AG10803 (cell line): ENCODE results near the gene EFHC2.

ENCODE experiments used
- DNase-seq: peaks from one replicate; pipeline ENCODE4 v3.0.0; 2010; ENCODE audit warnings: low read depth
- H3K4me3 ChIP-seq: 2 replicates; pipeline ENCODE4 v1.5.1; 2011; ENCODE audit warnings: mild to moderate bottlenecking, low read length, control low read depth
- TF ChIP-seq, protein P1 (sequence below): conservative IDR thresholded peaks from 2 replicates; pipeline ENCODE4 v1.5.1; 2011; ENCODE audit warnings: mild to moderate bottlenecking, low read length, control low read depth, inconsistent platforms

Gene EFHC2

GRCh38 chrX:44247468-44247867 lies 96.0 kb downstream of the EFHC2 start:
- no peak overlapping the region for H3K4me3 ChIP-seq
- TF ChIP-seq, protein P1, sequence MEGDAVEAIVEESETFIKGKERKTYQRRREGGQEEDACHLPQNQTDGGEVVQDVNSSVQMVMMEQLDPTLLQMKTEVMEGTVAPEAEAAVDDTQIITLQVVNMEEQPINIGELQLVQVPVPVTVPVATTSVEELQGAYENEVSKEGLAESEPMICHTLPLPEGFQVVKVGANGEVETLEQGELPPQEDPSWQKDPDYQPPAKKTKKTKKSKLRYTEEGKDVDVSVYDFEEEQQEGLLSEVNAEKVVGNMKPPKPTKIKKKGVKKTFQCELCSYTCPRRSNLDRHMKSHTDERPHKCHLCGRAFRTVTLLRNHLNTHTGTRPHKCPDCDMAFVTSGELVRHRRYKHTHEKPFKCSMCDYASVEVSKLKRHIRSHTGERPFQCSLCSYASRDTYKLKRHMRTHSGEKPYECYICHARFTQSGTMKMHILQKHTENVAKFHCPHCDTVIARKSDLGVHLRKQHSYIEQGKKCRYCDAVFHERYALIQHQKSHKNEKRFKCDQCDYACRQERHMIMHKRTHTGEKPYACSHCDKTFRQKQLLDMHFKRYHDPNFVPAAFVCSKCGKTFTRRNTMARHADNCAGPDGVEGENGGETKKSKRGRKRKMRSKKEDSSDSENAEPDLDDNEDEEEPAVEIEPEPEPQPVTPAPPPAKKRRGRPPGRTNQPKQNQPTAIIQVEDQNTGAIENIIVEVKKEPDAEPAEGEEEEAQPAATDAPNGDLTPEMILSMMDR = no peak
- no peak for DNase-seq

DNA sequence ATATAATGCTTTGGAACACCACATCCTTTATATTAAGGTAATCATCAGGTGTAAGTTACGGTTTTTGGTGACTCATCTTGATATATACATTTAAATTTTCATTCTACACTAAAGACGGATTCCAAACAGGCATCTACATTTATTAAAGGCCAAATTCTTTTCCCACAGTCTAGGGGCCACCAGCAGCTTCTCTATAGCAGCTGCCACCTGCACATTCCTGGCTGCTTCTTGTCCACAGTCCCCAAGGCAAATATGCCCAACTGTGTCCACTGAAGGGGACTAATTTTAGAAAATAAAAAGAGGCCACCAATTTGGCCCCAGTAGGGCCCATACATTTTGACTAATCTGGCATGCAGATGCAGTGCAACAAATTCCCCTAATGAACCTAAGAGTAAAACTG lies 96.6 kb downstream of the EFHC2 start:
- H3K4me3 ChIP-seq = no peak overlapping the region
- DNase-seq = no peak
- TF ChIP-seq, protein P1 = no peak

DNA sequence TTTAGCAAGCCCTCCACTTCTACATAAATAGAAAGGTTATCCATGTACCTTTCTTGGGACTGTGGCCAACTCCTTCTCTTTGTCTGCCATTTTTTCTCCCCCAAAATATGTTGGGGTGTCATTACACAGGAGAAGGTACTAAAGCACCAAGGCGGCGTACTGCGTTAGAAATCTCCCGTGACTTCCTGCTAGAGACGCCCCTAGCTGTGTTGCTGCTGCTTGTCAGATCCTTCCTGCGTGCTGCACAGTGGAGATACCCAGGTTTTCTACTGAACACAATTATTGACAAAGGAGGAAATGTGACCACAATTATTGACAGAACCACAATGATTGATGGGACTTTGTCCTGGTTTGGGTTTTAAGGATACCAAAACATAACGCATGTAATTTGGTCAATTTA lies 97.7 kb downstream of the EFHC2 start:
- no peak overlapping the region for H3K4me3 ChIP-seq
- TF ChIP-seq, protein P1 = no peak
- no peak for DNase-seq

DNA sequence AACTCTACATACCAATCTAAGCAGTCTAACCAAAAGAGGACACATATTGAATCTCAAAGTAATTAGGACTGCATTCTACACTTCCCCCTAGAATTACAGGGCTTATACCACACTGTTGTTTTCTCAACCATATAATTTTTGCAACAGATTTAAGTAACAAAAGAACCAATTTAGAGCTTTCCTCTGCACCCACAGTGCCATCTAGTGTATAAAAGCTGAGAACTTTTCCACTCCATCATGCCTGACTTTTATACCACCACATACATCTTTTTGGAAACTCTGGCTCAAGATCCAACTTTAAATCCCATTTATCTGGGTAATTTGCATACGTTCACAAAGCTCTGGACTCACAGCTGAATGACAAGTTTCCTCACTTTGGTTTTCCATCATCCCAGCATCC lies 99.5 kb downstream of the EFHC2 start:
- peak; percentile 22 for DNase-seq

DNA sequence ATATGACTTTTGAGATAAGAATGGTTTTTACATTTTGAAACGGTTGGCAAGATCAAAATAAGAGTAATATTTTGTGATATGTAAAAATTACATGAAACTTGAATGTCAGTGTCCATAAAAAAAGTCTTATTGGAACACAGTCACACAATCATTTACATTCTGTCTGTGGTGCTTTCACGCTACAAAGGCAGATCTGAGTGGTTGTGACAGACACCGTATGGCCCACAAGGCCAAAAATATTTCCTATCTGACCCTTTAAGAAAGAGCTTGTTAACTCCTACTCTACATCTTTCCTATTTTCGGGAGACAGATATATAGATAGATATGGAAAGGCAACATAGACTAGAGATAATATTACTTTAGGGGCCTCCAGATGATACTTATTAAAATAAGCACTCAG lies 101.9 kb downstream of the EFHC2 start:
- no peak for DNase-seq
- H3K4me3 ChIP-seq = no peak overlapping the region
- TF ChIP-seq, protein P1 = no peak

More for the DNA sequence above, 99.5 kb downstream of the EFHC2 start:
- TF ChIP-seq, protein P1 = peak; percentile 60
- no peak overlapping the region for H3K4me3 ChIP-seq

GRCh38 chrX:44240036-44240435 lies 103.4 kb downstream of the EFHC2 start:
- TF ChIP-seq, protein P1 = no peak
- no peak for DNase-seq
- no peak overlapping the region for H3K4me3 ChIP-seq

- DNase-seq = no peak
- no peak overlapping the region for H3K4me3 ChIP-seq
- TF ChIP-seq, protein P1 = no peak
Measured at GRCh38 chrX:44239036-44239435, 104.4 kb downstream of the EFHC2 start.
